DLD1 (cell line): ENCODE data around the gene GALNTL6.
"Not testable (repeated sequence)": the region's sequence is repeated elsewhere in the genome, so short reads cannot be mapped to it uniquely, and the experiment has no call there.

Experiments used
- in situ Hi-C: cut with HindIII; loops from 2 replicates; pipeline ENCODE4 v1.10.0; 2017; ENCODE audit warnings: low sequenced_read_pairs

Gene GALNTL6

DNA sequence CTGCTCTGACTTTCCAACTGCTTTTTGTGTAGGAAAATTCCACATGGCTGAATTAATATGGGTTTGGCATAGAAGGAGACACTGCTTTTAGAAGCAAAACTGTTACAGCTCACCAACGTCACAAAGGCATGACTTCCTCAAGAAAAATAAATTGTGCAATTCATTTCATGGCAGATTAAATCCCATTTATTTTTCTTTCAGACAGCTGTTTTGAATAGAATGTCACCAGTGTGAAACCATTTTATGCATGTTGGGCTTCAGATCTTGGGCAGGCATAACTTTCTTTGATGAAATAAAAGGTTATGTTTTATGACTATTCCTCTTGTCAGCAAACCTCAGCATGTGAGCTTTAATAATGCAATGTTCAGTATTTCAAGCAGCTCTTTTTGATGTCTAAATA is 542.8 kb downstream of the GALNTL6 start:
- in situ Hi-C loops: no loop called here

DNA sequence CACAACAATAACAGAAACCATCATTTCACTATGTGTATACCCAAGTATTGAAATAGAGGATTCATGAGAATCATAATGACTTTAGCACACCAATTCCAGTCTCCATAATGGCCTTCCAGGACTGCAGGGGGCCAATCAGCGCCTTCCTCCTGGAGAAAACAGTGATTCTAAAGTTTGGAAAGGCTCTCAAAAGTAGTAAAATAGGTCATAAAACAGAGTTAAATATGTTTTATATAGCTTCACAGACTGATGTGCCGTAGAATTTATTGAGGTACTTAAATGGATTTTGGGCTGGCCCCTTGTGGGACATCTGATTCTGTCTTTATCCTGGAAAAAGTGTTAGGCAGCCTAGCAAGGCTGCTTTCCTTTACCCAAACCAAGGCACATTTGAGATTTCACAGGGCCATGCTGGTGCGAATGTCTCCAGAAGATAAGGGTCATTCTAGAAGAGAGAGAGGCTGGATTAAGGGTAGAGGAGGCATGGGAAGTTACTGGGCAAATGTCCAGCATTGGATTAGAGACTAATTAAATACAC is 543.9 kb downstream of the GALNTL6 start:
- in situ Hi-C loops: no loop called here

DNA sequence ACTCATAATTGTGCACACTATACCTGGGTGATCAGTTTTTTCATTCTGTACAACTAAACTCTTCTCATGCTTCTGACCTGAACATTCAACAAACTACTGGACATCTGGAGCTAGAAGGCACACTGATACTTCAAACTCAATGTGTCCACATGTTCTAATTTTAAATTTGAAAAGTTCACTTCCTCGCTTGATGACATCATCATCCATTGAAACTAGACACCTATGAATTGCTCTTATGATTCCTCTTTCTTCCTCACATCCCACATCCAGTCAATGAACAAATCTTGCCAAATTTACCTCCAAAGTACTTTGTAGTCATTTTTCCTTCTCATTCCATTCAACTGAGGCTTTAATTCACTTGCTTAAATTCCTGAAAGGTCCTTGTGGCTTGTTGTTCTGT is 549.4 kb downstream of the GALNTL6 start:
- in situ Hi-C loops: no loop called here

DNA sequence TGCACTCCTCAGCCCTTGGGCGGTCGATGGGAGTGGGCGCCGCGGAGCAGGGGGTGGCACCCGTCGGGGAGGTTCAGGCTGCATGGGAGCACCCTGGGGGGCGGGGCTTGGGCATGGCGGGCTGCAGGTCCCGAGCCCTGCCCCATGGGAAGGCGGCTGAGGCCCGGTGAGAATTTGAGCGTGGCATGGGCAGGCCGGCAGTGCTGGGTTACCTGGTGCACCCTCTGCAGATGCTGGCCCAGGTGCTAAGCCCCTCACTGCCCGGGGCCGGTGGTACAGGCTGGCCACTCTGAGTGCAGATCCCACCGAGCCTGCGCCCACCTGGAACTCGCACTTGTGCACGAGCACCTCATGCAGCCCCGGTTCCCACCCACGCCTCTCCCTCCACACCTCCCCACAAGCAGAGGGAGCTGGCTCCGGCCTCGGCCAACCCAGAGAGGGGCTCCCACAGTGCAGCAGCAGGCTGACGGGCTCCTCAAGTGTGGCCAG is 556.3 kb downstream of the GALNTL6 start:
- in situ Hi-C loops: no loop called here

DNA sequence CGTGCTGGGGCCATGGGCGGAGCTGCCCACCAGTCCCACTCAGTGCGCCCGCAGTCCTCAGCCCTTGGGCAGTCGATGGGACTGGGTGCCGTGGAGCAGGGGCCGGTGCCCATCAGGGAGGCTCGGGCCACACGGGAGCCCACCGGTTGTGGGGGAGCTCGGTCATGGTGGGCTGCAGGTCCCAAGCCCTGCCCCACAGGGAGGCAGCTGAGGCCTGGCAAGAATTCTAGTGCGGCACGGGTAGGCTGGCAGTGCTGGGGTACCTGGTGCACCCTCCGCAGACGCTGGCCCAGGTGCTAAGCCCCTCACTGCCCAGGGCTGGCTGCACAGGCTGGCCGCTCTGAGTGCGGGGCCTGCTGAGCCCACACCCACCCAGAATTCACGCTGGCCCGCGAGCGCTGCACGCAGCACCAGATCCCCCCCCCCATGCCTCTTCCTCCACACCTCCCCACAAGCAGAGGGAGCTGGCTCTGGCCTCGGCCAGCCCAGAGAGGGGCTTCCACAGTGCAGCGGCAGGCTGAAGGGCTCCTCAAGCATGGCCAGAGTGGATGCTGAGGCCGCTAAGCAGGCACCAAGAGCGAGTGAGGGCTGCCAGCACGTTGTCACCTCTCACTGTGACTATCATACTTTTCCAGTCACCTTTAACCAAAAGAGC is 564.4 kb downstream of the GALNTL6 start:
- in situ Hi-C loops: no loop called here

DNA sequence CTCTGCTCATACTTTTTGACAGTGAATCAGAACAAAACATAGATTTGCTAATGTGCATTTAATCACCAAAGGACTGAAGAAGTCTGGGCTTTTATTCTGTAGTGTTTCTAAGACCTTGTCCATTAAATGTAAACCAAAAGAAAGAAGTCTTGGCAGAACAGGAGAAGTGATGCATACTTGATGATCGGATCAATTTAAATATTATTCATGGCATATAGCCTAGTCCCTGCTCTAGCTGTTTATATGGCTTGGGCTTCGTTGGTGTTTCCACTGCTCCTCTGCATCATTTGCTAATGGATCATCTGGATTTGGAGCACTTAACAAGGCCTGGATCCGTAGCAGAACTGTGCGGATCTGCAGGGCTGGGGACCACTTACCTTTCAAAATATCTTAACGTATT is 566.6 kb downstream of the GALNTL6 start:
- in situ Hi-C loops: no loop called here

DNA sequence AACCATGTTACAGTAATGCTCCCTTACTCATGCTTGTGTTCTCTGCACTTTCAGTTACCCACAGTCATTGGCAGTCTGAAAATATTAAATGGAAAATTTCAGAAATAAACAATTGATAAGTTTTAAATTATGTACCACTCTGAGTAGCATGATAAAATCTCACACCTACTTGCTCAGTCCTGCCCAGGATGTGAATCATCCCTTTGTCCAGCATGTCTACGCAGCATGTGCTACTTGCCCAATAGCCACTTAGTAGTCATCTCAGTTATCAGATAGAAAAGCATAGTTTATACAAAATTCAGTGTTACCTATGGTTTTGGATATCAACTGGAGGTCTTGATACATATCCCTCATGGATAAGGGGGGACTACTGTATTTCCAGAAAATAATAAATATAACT is 577.1 kb downstream of the GALNTL6 start:
- in situ Hi-C loops: no loop called here

DNA sequence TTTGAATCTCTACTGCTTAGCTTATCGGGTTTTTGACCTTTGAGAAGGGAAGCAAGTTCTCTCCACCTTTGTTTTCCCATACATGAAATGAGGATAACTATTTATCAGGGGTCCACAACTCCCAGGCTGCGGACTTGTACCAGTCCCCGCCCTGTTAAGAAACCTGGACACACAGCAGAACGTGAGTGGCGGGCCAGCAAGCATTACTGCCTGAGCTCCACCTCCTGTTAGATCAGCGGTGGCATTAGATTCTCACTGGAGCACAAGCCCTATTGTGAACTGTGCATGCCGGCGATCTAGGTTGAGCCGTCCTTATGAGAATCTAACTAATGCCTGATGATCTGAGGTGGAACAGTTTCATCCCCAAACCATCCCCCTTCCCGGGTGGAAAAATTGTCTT is 579.5 kb downstream of the GALNTL6 start:
- in situ Hi-C loops: no loop called here

DNA sequence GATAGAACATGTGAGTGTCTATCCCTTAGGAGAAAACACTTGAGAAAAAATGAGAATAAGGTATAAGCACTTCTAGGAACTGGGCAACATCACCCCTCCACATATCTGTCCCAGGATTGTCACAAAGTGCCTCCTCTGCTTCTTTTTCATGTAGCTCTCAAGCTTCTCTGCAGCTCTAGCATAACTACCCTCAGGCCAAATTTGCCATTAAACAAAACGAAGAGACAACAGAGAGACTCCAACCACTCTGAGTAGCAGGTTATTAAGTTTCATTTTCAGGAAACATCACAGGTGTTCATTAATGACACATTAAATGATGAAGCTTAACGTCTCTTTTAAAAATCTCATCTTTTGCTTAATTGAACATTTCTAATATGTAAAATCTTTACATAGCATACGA is 580.0 kb downstream of the GALNTL6 start:
- in situ Hi-C loops: no loop called here

DNA sequence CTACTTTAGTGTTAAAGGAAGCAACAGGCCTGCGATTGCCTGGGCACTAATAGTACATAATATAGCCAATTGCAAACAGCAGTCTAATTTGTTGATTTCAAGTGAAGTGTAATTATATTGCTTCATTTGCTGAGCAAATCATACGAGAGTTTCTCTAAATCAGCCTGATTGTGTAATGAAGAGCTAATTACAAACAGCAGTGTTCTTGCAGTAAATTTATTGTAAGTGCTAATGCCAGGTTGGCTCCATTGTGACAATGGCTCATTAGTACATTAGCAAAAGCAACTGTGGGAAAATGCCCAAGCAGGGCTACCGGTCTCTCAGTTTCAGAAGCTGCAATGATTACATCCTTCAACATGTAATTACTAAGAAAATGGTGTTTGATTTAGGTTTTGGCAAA is 591.5 kb downstream of the GALNTL6 start:
- in situ Hi-C loops: no loop called here

DNA sequence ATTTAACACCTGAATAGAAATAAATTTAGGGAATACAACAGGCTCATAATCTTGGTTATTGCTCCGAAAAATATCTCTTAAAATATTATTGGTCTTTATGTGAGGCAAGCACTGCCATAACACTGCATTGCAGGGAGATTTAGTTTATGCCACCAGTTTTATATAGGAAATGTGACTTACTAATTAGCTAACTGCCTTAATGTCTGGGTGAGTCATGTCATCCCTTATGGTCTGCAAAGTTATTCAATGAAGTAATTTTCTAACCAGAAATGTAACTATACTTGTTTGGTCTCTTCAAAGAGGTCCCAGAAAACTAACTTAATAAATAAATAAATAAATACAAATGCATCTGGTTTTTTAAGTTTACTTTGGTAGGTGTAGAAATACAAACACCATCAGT is 597.2 kb downstream of the GALNTL6 start:
- in situ Hi-C loops: no loop called here

DNA sequence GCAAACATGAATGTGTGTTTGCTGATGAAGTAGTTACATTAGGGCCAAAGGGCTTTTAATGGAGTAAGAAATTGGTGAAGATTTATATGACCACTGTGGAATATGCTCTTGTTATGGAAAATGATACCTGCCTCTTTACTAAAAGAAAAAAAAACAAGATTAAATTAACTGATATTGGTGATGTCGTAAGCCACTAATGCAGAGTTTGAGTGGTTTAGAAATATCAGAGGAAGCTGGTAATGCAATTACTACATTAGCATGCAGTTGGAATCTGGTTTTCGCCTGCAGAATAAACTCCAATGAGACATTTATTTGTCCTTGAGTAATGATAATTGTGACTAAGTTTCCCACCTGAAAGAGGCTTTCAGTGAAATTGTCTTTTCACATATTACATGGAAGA is 597.9 kb downstream of the GALNTL6 start:
- in situ Hi-C loops: no loop called here

DNA sequence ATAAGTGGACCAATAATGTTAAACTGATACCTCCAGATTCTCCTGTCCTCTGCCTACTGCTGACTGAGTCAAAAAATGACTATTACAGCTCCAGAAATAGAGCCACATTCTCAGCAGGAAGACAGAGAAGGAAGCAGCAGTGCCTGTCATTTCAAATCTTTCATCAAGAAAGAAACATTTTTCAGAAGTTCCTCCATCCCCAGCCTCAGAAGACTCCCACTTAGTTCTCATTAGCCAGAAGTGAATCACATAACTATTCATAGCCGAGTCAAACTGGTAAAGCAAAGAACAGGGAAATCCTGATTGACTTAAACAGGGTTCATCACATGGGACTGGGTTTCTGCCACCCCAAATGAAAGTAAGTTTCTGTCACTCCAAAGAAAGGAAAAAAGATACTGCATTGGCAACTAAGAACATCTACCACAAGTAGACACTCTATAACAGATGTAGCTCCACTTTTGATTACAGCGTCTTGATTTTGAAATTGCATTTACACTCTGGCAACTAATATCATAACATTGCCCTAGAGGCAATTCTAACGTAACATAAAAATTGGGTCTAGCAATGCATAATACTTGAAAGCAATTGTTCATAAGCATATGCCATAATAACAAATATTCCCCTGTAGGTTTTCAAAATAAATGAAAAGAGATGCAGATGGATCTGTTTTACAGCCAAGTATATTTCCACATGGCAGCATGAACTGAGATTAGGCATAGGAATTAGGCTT is 599.8 kb downstream of the GALNTL6 start:
- in situ Hi-C loops: no loop called here

DNA sequence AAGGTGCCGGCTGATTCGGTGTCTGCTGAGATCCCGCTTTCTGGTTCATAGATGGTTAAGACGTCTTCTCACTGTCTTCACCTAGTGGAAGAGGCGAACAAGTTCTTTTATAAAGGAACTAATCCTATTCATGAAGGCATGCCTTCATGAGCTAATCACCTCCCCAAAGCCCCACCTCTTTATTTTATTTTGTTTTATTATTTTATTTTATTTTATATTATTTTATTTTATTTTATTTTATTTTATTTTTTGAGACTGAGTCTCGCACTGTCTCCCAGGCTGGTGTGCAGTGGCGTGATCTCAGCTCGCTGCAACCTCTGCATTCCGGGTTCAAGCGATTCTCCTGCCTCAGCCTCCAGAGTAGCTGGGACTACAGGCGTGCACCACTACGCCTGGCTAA is 615.8 kb downstream of the GALNTL6 start:
- in situ Hi-C loops: not testable (repeated sequence)

DNA sequence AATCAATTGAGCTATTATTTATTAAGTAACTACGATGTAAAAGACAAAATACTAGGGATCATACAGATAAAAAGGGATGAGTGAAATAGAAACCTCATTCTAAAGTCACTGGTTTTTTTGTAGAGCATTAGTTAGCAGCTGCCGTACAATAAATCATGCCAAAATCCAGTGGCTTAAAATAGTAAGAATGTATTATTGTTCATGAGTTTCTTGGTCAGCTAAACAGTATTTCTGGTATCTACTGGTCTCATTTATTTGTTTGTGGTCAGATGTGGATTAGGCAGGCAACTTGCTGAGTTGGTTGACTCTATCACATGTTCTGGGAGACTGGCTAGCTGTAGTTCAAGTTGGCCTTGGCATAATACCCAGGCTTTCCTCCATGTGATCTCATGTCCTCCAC is 667.3 kb downstream of the GALNTL6 start:
- in situ Hi-C loops: no loop called here

DNA sequence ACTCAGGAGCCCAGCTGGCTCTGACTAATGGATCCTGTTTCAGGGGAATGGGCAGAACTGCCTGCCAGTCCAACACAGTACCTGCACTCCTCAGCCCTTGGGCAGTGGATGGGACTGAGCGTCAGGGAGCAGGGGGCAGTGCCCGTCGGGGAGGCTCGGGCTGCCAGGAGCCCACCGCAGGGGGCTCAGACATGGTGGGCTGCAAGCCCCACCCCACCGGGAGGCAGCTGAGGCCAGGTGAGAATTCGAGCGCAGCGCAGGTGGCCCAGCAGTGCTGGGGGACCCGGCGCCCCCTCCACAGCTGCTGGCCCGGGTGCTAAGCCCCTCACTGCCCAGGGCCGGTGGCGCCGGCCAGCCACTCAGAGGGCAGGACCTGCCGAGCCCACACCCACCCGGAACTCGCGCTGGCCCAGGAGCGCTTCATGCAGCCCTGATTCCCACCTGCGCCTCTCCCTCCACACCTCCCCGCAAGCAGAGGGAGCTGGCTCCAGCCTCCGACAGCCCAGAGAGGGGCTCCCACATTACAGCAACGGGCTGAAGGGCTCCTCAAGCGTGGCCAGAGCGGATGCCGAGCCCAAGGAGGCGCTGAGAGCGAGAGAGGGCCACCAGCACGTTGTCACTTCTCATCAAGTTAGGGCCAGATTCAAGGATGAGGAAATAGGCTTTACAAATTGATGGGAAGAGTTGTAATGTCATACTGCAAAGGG is 668.8 kb downstream of the GALNTL6 start:
- in situ Hi-C loops: no loop called here

DNA sequence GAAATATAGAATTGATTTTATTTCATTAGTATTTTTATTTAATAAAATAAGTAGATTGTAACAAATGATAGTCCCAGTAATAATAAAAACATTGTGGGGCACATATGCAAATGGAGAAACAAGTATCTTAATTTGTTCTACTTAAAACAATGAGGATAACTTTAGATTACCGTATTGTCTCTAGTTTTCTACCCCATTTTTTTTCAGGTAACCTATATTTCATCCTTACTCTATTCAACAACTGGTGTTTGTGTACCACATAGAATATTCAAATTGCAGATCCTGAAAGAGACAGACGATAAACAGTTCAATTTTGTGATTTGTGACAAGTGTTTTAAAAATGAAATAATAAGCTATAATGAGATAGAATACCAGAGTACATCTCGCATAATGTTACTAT is 671.8 kb downstream of the GALNTL6 start:
- in situ Hi-C loops: no loop called here

DNA sequence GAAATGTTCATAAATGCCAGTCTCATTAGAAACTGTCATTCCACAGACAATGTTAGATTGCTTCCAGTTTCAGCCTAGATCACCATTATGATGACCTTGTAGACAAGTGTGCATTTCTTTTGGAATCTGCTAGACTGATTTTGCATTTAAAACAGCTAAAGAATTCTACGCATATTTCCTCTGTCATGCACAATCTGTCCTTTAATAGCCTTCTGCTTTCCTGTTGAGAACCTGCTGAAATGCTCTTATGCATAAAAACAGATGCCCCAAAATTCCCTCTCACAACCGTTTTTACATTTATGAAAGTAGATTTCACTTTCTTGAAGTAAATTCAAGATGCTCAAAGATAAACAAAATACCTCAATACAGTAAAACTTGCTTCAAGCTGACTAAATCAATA is 673.3 kb downstream of the GALNTL6 start:
- in situ Hi-C loops: no loop called here

DNA sequence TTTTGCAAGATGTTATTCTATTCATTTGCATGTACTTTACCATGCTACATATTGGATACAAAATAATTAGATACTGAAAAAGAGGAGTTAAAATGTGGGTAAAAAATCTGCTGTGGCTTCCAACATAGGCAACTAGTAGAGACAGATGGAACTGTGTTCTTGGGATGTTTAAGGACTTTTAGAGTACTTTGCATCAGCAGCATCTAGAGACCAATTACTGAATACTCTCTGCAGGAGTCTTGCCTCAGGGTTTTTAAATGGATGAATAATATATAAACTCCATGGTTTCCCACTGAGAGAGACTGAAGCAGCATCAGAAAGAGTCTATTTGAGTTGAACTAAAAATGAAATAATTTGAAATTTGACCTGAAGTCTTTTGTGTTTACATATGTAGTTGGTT is 676.7 kb downstream of the GALNTL6 start:
- in situ Hi-C loops: no loop called here

DNA sequence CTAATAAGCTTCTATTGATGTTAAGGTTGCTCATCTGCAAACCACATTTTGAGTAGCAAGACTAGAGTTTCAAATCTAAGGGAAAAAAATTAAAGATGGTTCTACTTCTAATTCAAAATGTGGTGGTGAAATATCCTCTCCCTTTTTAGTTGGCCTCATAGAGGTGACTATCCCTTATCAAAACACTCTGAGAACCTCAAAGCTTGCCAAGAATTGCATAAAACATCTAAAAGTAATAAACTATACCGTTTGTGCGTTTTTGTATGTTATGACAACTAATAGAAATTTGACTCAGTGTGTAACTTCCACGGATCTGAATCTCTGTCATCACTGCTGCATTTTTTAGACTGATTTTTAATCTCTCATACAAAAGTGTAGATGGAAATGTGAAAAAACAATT is 682.6 kb downstream of the GALNTL6 start:
- in situ Hi-C loops: no loop called here

DNA sequence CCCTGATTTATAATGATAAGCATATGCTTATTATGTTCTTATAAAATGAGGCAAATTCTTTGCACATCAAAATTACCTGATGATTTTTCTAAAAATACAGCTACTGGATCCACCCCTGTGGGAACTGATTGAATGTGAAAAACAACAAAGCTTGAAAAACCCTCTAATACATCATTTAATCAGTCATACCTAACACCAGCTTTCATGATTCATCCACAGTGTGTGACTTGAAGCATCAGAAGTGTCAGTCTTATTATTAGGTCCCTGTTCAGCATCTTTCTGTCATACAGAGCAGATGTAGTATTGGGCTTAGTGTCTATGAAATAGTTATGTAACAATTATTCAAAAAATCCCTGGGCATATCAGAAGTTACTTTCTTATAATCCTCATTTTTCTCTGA is 684.1 kb downstream of the GALNTL6 start:
- in situ Hi-C loops: no loop called here

DNA sequence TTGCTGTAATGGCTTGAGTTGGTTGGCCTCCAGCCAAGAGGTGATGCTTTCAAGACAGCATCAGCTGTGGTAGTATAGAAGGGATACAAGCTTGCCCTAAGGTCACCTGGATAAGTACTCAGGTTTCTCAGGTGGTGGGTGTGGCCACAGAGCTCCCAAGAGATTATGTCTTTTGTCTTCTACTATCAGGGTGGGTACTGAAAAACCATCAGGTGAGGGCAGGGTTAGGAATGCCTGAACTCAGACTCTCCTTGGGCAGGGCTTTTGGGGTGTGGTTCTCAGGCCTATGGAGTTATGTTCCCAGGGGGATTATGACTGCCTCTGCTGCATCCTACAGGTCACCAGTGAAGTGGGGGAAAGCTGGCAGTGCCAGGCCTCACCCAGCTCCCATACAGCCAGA is 700.8 kb downstream of the GALNTL6 start:
- in situ Hi-C loops: no loop called here
